Endodermal cell (in vitro differentiated cells): ENCODE data around the gene PRRX1. TPM values are rescaled to one million over a fixed set of nuclear protein-coding genes. Genes with fewer than 3 reads are reported as not detected.

ENCODE experiments used
- DNase-seq: peaks from one replicate; pipeline ENCODE4 v3.0.0-alpha.2; 2017
- H3K27ac ChIP-seq: 2 replicates; pipeline ENCODE4 v1.5.1; 2013; ENCODE audit warnings: mild to moderate bottlenecking, low read depth, low read length, moderate library complexity
- H3K27me3 ChIP-seq: 2 replicates; pipeline ENCODE4 v1.6.1; 2013; ENCODE audit warnings: mild to moderate bottlenecking, low read length, moderate library complexity; ENCODE audit not compliant: insufficient read depth, control insufficient read depth, poor library complexity, severe bottlenecking
- H3K36me3 ChIP-seq: 2 replicates; pipeline ENCODE4 v1.7.0; 2013; ENCODE audit warnings: mild to moderate bottlenecking, low read length, moderate library complexity; ENCODE audit not compliant: control insufficient read depth, insufficient read depth
- H3K4me1 ChIP-seq: one replicate; pipeline ENCODE4 v1.7.0; 2013; ENCODE audit warnings: low read length; ENCODE audit not compliant: control insufficient read depth, insufficient read depth
- H3K4me3 ChIP-seq: 2 replicates; pipeline ENCODE4 v1.5.1; 2013; ENCODE audit warnings: mild to moderate bottlenecking, low read length, moderate library complexity
- H3K9ac ChIP-seq: 2 replicates; pipeline ENCODE4 v1.6.1; 2013; ENCODE audit warnings: mild to moderate bottlenecking, low read length, moderate library complexity; ENCODE audit not compliant: poor library complexity, severe bottlenecking; ENCODE audit errors: extremely low read depth
- H3K9me3 ChIP-seq: 2 replicates; pipeline ENCODE4 v1.6.1; 2013; ENCODE audit warnings: mild to moderate bottlenecking, low read length, moderate library complexity; ENCODE audit not compliant: control insufficient read depth
- H3K27ac Mint-ChIP-seq: 2 replicates; pipeline ENCODE4 v1.8.0; 2020; ENCODE audit warnings: mixed read lengths
- H3K27me3 Mint-ChIP-seq: 2 replicates; pipeline ENCODE4 v1.8.0; 2021; ENCODE audit warnings: mild to moderate bottlenecking, mixed read lengths; ENCODE audit not compliant: insufficient read depth
- H3K36me3 Mint-ChIP-seq: 2 replicates; pipeline ENCODE4 v1.8.0; 2020; ENCODE audit warnings: low read depth, mixed read lengths
- H3K4me1 Mint-ChIP-seq: 2 replicates; pipeline ENCODE4 v1.8.0; 2020; ENCODE audit warnings: mixed read lengths
- H3K4me3 Mint-ChIP-seq: 2 replicates; pipeline ENCODE4 v1.8.0; 2020; ENCODE audit warnings: mild to moderate bottlenecking, moderate library complexity, mixed read lengths
- H3K9me3 Mint-ChIP-seq: 2 replicates; pipeline ENCODE4 v1.8.0; 2020; ENCODE audit warnings: mild to moderate bottlenecking, mixed read lengths
- CTCF ChIP-seq: fragments of 200-600 bp; sonication (generic); conservative IDR thresholded peaks from 2 replicates; pipeline ENCODE4 v1.5.0; 2021; ENCODE audit warnings: antibody characterized with exemption, mild to moderate bottlenecking
- WGBS, 2 experiments: methylation state at CpG; one replicate each; pipeline versions ENCODE4 v1.1.5 to v1.1.7; 2013; ENCODE audit warnings: missing lambda C conversion rate in 2 of 2, mixed read lengths in 1 of 2; ENCODE audit not compliant: insufficient coverage in 1 of 2, insufficient read length in 1 of 2; 5-methylcytosine and 5-hydroxymethylcytosine counted together
- total RNA-seq, 2 donors: library from RNA; stranded (reverse); fragmentation: NEBNext Ultra II Directional in 1 of 2; extraction: Animal tissue kit (Norgen Biotek cat#: 25700) in 1 of 2; gene quantifications; 2 replicates in 1 of 2; 3 replicates in 1 of 2; pipeline ENCODE4 v1.2.1, GENCODE V29; 2021

PRRX1 gene
- total RNA-seq, 2 donors from 2014 or later = not detected

DNA sequence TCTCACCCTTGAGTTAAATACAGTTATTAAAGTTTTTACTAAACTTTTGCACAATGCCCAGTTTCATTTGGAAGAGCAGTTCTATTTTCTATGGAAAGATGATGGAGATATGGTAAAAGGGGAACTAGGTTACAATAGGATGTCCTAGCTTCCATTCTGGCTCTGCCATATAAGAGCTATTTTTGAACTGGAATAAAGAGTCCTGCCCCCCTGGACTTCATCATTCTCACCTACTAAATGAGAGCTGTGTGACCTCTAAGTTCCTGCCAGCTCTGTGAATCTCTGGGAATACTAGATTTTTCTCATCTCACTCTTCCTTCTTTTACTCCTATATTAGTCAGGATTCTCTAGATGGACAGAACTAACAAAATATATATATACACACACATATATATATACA lies 106.3 kb downstream of the PRRX1 start:
- H3K27me3 Mint-ChIP-seq = no peaks in the 10 kb centered on the region
- H3K4me3 Mint-ChIP-seq = no peak overlapping the region
- H3K9ac ChIP-seq = no peak overlapping the region
- no peaks in the 10 kb centered on the region for H3K4me1 Mint-ChIP-seq
- H3K27ac ChIP-seq = no peak overlapping the region
- no peak overlapping the region for H3K27ac Mint-ChIP-seq
- no peak for TF ChIP-seq CTCF
- no peaks in the 10 kb centered on the region for H3K36me3 ChIP-seq
- no peak for DNase-seq
- no peak overlapping the region for H3K4me3 ChIP-seq
- H3K9me3 ChIP-seq = no peaks in the 10 kb centered on the region
- H3K36me3 Mint-ChIP-seq = no peaks in the 10 kb centered on the region
- no peaks in the 10 kb centered on the region for H3K9me3 Mint-ChIP-seq
- H3K27me3 ChIP-seq = no peaks in the 10 kb centered on the region
- no peaks in the 10 kb centered on the region for H3K4me1 ChIP-seq

DNA sequence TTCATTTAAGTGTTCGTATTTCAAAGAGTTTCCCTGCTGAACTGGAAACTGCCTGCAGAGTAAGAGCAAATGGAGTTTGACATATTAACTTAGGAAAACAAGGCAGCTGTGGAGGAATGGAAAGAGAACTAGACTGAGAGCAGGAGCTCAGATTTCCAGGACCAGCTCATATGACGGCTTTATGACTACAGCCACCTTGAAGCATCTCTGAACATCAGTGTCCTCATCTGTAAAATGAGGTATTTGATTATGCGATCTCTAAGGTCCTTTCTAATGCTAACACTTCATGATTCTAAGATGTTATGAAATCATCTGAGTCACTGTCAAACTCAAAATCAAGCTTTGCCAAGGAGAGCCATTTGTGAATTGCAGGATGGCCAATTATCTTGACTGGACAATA lies 112.3 kb downstream of the PRRX1 start:
- no peaks in the 10 kb centered on the region for H3K4me1 Mint-ChIP-seq
- Histone ChIP-seq H3K27me3 (no peaks in the 10 kb centered on the region), H3K36me3 (no peaks in the 10 kb centered on the region), H3K4me3 (no peak overlapping the region), H3K4me1 (no peaks in the 10 kb centered on the region), H3K27ac (no peak overlapping the region), H3K9ac (no peak overlapping the region), H3K9me3 (no peaks in the 10 kb centered on the region)
- H3K27ac Mint-ChIP-seq = no peak overlapping the region
- no peak for TF ChIP-seq CTCF
- H3K9me3 Mint-ChIP-seq = no peaks in the 10 kb centered on the region
- H3K27me3 Mint-ChIP-seq = no peaks in the 10 kb centered on the region
- no peaks in the 10 kb centered on the region for H3K36me3 Mint-ChIP-seq
- DNase-seq = no peak
- H3K4me3 Mint-ChIP-seq = no peak overlapping the region
- WGBS, 2 experiments = 91 to 95% methylated on average over 2 to 3 of the region's 3 CpGs

DNA sequence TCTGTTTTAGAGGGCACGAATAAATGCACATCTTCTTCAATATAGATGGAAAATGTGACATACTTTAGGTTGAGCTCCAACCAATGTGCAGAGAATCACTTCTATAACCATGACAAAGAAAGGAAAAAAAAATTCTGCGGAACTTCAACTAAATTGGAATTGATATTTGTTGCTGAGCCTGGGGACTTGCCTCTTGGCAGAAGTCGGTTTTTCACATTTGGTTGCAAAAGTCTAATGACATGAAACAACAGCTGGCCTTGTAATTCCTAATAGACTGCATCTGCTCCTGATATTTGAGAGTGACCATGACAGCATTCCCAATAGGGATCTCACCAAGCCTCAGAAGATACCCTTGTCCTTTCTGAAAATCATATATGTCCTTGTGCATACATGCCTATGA lies 112.8 kb downstream of the PRRX1 start:
- 90 to 92% methylated on average over 3 of the region's 3 CpGs for WGBS, 2 experiments
- TF ChIP-seq CTCF = no peak
- no peaks in the 10 kb centered on the region for H3K4me1 ChIP-seq
- no peaks in the 10 kb centered on the region for H3K9me3 Mint-ChIP-seq
- no peak overlapping the region for H3K27ac ChIP-seq
- no peaks in the 10 kb centered on the region for H3K4me1 Mint-ChIP-seq
- H3K4me3 ChIP-seq = no peak overlapping the region
- no peak overlapping the region for H3K9ac ChIP-seq
- H3K36me3 ChIP-seq = no peaks in the 10 kb centered on the region
- no peaks in the 10 kb centered on the region for H3K36me3 Mint-ChIP-seq
- H3K4me3 Mint-ChIP-seq = no peak overlapping the region
- H3K27ac Mint-ChIP-seq = no peak overlapping the region
- no peaks in the 10 kb centered on the region for H3K27me3 Mint-ChIP-seq
- no peak for DNase-seq
- no peaks in the 10 kb centered on the region for H3K27me3 ChIP-seq
- H3K9me3 ChIP-seq = no peaks in the 10 kb centered on the region

Other genes with a start within 250 kb of the PRRX1 start
- 10 to 100 TPM in 1 of 2 donors, 1 to 10 TPM in 1; 10.0 to 15.9 TPM for gene GORAB, start 132.0 kb upstream of the PRRX1 start, total RNA-seq